Spleen (tissue), 11 donors: Measurements from ENCODE around the gene RAB10. TPM values are rescaled to one million over a fixed set of nuclear protein-coding genes. Genes with fewer than 3 reads are reported as not detected.

Experiments
- DNase-seq: peaks from one replicate; pipeline ENCODE4 v3.0.0-alpha.2; 2020
- H3K27ac ChIP-seq, 8 donors: fragments of 200-600 bp; sonication (generic) in 7 of 8; 1 replicate in 4 of 8; 2 replicates in 4 of 8; pipeline versions ENCODE4 v1.5.0 to v1.8.0; 2016 to 2021; ENCODE audit warnings: inconsistent platforms in 4 of 8, mild to moderate bottlenecking in 4 of 8, moderate library complexity in 1 of 8
- H3K27me3 ChIP-seq, 7 donors: fragments of 200-600 bp; sonication (generic) in 6 of 7; replicated peaks in 1 of 7; 1 replicate in 4 of 7; 2 replicates in 3 of 7; pipeline versions ENCODE4 v1.5.0 to v1.8.0; 2016 to 2021; ENCODE audit warnings: inconsistent platforms in 3 of 7, mild to moderate bottlenecking in 1 of 7
- H3K36me3 ChIP-seq, 6 donors: fragments of 200-600 bp; sonication (generic) in 5 of 6; 1 replicate in 4 of 6; 2 replicates in 2 of 6; pipeline versions ENCODE4 v1.5.0 to v1.8.0; 2016 to 2021; ENCODE audit warnings: inconsistent platforms in 2 of 6
- H3K4me1 ChIP-seq, 6 donors: fragments of 200-600 bp; sonication (generic) in 5 of 6; 1 replicate in 3 of 6; 2 replicates in 3 of 6; pipeline versions ENCODE4 v1.5.0 to v1.8.0; 2016 to 2021; ENCODE audit warnings: inconsistent platforms in 3 of 6
- H3K4me3 ChIP-seq, 8 donors: fragments of 200-600 bp; sonication (generic) in 7 of 8; 1 replicate in 4 of 8; 2 replicates in 4 of 8; pipeline versions ENCODE4 v1.5.0 to v1.8.0; 2016 to 2021; ENCODE audit warnings: inconsistent platforms in 4 of 8, mild to moderate bottlenecking in 4 of 8, moderate library complexity in 2 of 8
- H3K9me3 ChIP-seq, 8 donors: fragments of 200-600 bp; sonication (generic) in 7 of 8; 1 replicate in 4 of 8; 2 replicates in 4 of 8; pipeline versions ENCODE4 v1.5.0 to v1.8.0; 2016 to 2021; ENCODE audit warnings: inconsistent platforms in 4 of 8
- CTCF ChIP-seq, 11 experiments: fragments of 200-600 bp in 7 of 11; fragments of 450-650 bp in 4 of 11; sonication (generic) in 4 of 11; IDR thresholded peaks in 8 of 11; conservative IDR thresholded peaks in 3 of 11; 1 replicate in 7 of 11; 2 replicates in 4 of 11; pipeline versions ENCODE4 v1.4.0 to v1.8.0; 2016 to 2021; ENCODE audit warnings: antibody characterized with exemption in 11 of 11, inconsistent platforms in 4 of 11, mild to moderate bottlenecking in 1 of 11
- POLR2A ChIP-seq, 3 donors: fragments of 450-650 bp; IDR thresholded peaks; one replicate each; pipeline ENCODE4 v1.5.1; 2017; ENCODE audit warnings: antibody characterized with exemption in 3 of 3, mild to moderate bottlenecking in 1 of 3
- POLR2AphosphoS5 ChIP-seq, 3 donors: sonication (generic); formaldehyde crosslinking; IDR thresholded peaks; one replicate each; pipeline ENCODE4 v1.5.1; 2017; ENCODE audit warnings: antibody characterized with exemption in 3 of 3
- WGBS, 5 donors: extraction: QIAGEN DNeasy Blood & Tissue Kit in 3 of 5; methylation state at CpG; one replicate each; pipeline versions ENCODE4 v1.1.5 to v1.1.7; 2013 to 2018; 5-methylcytosine and 5-hydroxymethylcytosine counted together
- intact Hi-C: fragments of 100-400 bp; cut with DNase I; formaldehyde crosslinking; loops from one replicate; pipeline ENCODE4 v1.15.0; 2023; ENCODE audit warnings: low total_unique reads
- polyA plus RNA-seq, 3 donors: library from polyadenylated mRNA; stranded (reverse); fragments of 200-250 nt; gene quantifications; one replicate each; pipeline ENCODE4 v1.2.1, GENCODE V29; 2013
- total RNA-seq, 7 donors: library from RNA; depleted of rRNA in 3 of 7; stranded (reverse); fragments of >200 nt in 3 of 7; fragmentation: NEBNext Ultra II Directional in 4 of 7; extraction: Animal tissue kit (Norgen Biotek cat#: 25700) in 4 of 7; gene quantifications; one replicate each; pipeline versions ENCODE4 v1.1.0 to v1.2.1, GENCODE V29; 2016 to 2021
- donor health status: healthy with polysubstance abuse.
- donor health status: DM: no; HTN: no; CAD: no; lungs with moderate emphysema.
- donor health status: DM: no; HTN: no; CAD: no.
- donor health status: Bipolar disorder and iron deficiency.
- donor health status: healthy.
- donor health status: DM: no; HTN: no; CAD: no.
- donor health status: DM: yes; HTN: yes; CAD: no.

The RAB10 gene
- total and polyA plus RNA-seq, 10 donors: 24.4 to 135 (median 106) TPM

- H3K27ac ChIP-seq: peak overlapping the region; percentile 95 to 99 (median 97)
- H3K4me3 ChIP-seq: peak overlapping the region; percentile 76 to 98 (median 88)
- no peaks in the 10 kb centered on the region for H3K27me3 ChIP-seq
- no peak for DNase-seq
- no peaks in the 10 kb centered on the region for H3K9me3 ChIP-seq
- WGBS, 5 donors: 0% methylated on average over 18 of the region's 18 CpGs
- peaks cover 0 to 32% (median 0%) of the 10 kb centered on the region in 6 donors for H3K36me3 ChIP-seq
- TF ChIP-seq POLR2A (IDR thresholded peaks at IDR 0.05) (peak in 1 of 3 donors; percentile 6), CTCF (IDR thresholded peaks at IDR 0.05 in 8 of 11, conservative IDR thresholded peaks at IDR 0.05 in 3 of 11) (no peak)
- intact Hi-C loops: no loop called here
- H3K4me1 ChIP-seq: peaks cover 21 to 66% (median 52%) of the 10 kb centered on the region in 6 donors
Observed at GRCh38 chr2:26034637-26034992, 731 bp downstream of the RAB10 start.

GRCh38 chr2:26035090-26035743 is 1.3 kb downstream of the RAB10 start:
- no peaks in the 10 kb centered on the region for H3K27me3 ChIP-seq
- H3K36me3 ChIP-seq: peaks cover 0 to 37% (median 0%) of the 10 kb centered on the region in 6 donors
- TF ChIP-seq CTCF (IDR thresholded peaks at IDR 0.05 in 8 of 11, conservative IDR thresholded peaks at IDR 0.05 in 3 of 11) (no peak), POLR2A (IDR thresholded peaks at IDR 0.05) (no peak), POLR2AphosphoS5 (IDR thresholded peaks at IDR 0.05) (no peak)
- WGBS, 5 donors: 1 to 3% (median 2%) methylated on average over 12 of the region's 12 CpGs
- H3K4me3 ChIP-seq: peak overlapping the region; percentile 76 to 98 (median 88)
- H3K9me3 ChIP-seq: no peaks in the 10 kb centered on the region
- peak overlapping the region in 7 of 8 donors; percentile 95 to 99 (median 97) for H3K27ac ChIP-seq
- no peak for DNase-seq
- intact Hi-C loops: no loop called here
- peaks cover 24 to 72% (median 58%) of the 10 kb centered on the region in 6 donors for H3K4me1 ChIP-seq

- TF ChIP-seq CTCF (IDR thresholded peaks at IDR 0.05 in 8 of 11, conservative IDR thresholded peaks at IDR 0.05 in 3 of 11) (no peak), POLR2AphosphoS5 (IDR thresholded peaks at IDR 0.05) (no peak), POLR2A (IDR thresholded peaks at IDR 0.05) (no peak)
- H3K27me3 ChIP-seq: no peaks in the 10 kb centered on the region
- no peak overlapping the region for H3K4me3 ChIP-seq
- 69 to 82% (median 80%) methylated on average over 9 of the region's 9 CpGs for WGBS, 5 donors
- no peak overlapping the region for H3K27ac ChIP-seq
- H3K9me3 ChIP-seq: no peaks in the 10 kb centered on the region
- no peak for DNase-seq
- H3K36me3 ChIP-seq: peaks cover 0 to 61% (median 0%) of the 10 kb centered on the region in 6 donors
- intact Hi-C loops: no loop called here
- peaks cover 30 to 100% (median 89%) of the 10 kb centered on the region in 6 donors for H3K4me1 ChIP-seq
Observed at GRCh38 chr2:26039603-26040323, 5.9 kb downstream of the RAB10 start.

- intact Hi-C loops: no loop called here
- H3K27ac ChIP-seq: peak overlapping the region in 1 of 8 donors; percentile 22
- 92 to 95% (median 93%) methylated on average over 5 of the region's 5 CpGs for WGBS, 5 donors
Observed at GRCh38 chr2:26043109-26043508, 9.2 kb downstream of the RAB10 start.

More at GRCh38 chr2:26043109-26043508, 9.2 kb downstream of the RAB10 start:
- no peak for TF ChIP-seq POLR2A (IDR thresholded peaks at IDR 0.05)
- no peak for TF ChIP-seq CTCF (IDR thresholded peaks at IDR 0.05 in 8 of 11, conservative IDR thresholded peaks at IDR 0.05 in 3 of 11)
- TF ChIP-seq POLR2AphosphoS5 (IDR thresholded peaks at IDR 0.05): no peak
- Histone ChIP-seq H3K4me3 (no peak overlapping the region), H3K27me3 (no peaks in the 10 kb centered on the region), H3K36me3 (peaks cover 0 to 51% (median 0%) of the 10 kb centered on the region in 6 donors), H3K9me3 (no peaks in the 10 kb centered on the region), H3K4me1 (peaks cover 17 to 93% (median 71%) of the 10 kb centered on the region in 6 donors)
- DNase-seq: no peak
